ENCODE results near the gene IGSF6.
"Not testable (repeated sequence)": the region's sequence is repeated elsewhere in the genome, so short reads cannot be mapped to it uniquely, and the experiment has no call there.

Gene IGSF6

DNA sequence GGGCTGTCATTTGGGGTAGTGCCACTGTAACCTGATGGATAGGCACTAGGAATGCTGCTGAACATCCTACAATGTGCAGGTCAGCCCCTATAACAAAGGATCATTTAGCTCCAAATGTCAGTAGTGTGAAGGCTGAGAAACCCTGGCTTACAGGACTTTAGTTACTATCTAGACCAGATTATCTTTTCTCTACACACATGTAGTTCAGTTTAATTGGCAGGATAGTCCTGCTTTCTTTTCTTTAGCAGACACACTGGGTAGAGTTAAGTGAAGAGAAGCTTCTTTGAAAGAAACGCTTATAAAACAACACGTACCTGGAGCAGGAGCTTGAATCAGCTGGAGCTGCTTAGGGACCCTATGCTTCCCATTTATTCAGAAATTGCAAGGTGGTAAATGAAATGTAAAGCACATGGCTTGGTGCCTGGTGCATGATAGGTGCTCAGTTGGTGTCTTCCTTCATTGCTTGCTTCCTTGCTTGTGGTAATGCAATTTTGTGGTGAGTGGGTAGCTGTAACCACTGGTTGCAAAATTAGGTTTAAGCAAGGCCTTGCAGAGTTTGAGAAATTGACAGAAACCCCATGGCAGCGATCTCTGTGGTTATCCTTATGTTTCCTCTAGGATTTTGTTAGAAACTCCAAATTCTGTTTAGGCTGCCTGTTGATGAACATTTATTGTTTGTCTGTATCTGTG lies 43.6 kb downstream of the IGSF6 start:
- no peaks in the 10 kb centered on the region for H3K9me3 ChIP-seq (ENCODE audit: control insufficient read depth, insufficient read depth, low read length)
- peaks cover 34% of the 10 kb centered on the region for H3K4me1 ChIP-seq (ENCODE audit: control insufficient read depth, insufficient read depth, low read length)

GRCh38 chr16:21605848-21606247 lies 46.6 kb downstream of the IGSF6 start:
- not testable (repeated sequence) for H3K27me3 ChIP-seq (ENCODE audit: control insufficient read depth, insufficient read depth, low read length); H3K9ac ChIP-seq (ENCODE audit: low read depth, low read length); H3K4me3 ChIP-seq (ENCODE audit: low read depth, low read length); H3K9me3 ChIP-seq (ENCODE audit: control insufficient read depth, insufficient read depth, low read length); H3K36me3 ChIP-seq (ENCODE audit: control insufficient read depth, insufficient read depth, low read length)
- H3K4me1 ChIP-seq (ENCODE audit: control insufficient read depth, insufficient read depth, low read length) = peaks cover 24% of the 10 kb centered on the region

More for the DNA sequence above, 43.6 kb downstream of the IGSF6 start:
- Histone ChIP-seq H3K36me3 (ENCODE audit: control insufficient read depth, insufficient read depth, low read length) (no peaks in the 10 kb centered on the region), H3K9ac (ENCODE audit: low read depth, low read length) (no peak overlapping the region), H3K4me3 (ENCODE audit: low read depth, low read length) (no peak overlapping the region), H3K27me3 (ENCODE audit: control insufficient read depth, insufficient read depth, low read length) (no peaks in the 10 kb centered on the region)

DNA sequence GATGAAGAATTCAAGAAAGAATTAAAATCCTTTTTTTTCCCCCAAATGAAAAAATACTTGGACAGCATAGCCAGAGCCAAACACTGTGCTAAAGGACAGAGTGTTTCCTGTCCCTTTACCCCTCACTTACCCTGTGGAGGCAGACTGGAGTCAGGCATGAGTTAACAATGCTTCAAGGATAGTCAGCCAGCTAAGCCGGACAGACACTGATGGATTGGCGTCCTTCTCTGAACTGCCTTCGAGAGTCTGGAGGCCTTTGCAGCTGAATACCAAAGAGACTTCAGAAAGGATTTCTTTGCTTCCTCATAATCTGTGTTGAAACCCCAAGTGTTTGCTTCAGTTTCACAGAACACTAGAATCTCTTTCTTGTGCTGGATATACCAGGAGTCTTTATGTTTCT lies 48.5 kb downstream of the IGSF6 start:
- no peaks in the 10 kb centered on the region for H3K27me3 ChIP-seq (ENCODE audit: control insufficient read depth, insufficient read depth, low read length)
- H3K4me3 ChIP-seq (ENCODE audit: low read depth, low read length) = no peak overlapping the region
- peaks cover 9% of the 10 kb centered on the region for H3K4me1 ChIP-seq (ENCODE audit: control insufficient read depth, insufficient read depth, low read length)
- no peak overlapping the region for H3K9ac ChIP-seq (ENCODE audit: low read depth, low read length)
- H3K9me3 ChIP-seq (ENCODE audit: control insufficient read depth, insufficient read depth, low read length) = no peaks in the 10 kb centered on the region
- no peaks in the 10 kb centered on the region for H3K36me3 ChIP-seq (ENCODE audit: control insufficient read depth, insufficient read depth, low read length)

GRCh38 chr16:21602785-21603184 lies 49.6 kb downstream of the IGSF6 start:
- H3K27me3 ChIP-seq (ENCODE audit: control insufficient read depth, insufficient read depth, low read length) = no peaks in the 10 kb centered on the region
- no peak overlapping the region for H3K9ac ChIP-seq (ENCODE audit: low read depth, low read length)
- H3K36me3 ChIP-seq (ENCODE audit: control insufficient read depth, insufficient read depth, low read length) = no peaks in the 10 kb centered on the region
- H3K4me3 ChIP-seq (ENCODE audit: low read depth, low read length) = no peak overlapping the region
- H3K4me1 ChIP-seq (ENCODE audit: control insufficient read depth, insufficient read depth, low read length) = peaks cover 2% of the 10 kb centered on the region
- no peaks in the 10 kb centered on the region for H3K9me3 ChIP-seq (ENCODE audit: control insufficient read depth, insufficient read depth, low read length)

DNA sequence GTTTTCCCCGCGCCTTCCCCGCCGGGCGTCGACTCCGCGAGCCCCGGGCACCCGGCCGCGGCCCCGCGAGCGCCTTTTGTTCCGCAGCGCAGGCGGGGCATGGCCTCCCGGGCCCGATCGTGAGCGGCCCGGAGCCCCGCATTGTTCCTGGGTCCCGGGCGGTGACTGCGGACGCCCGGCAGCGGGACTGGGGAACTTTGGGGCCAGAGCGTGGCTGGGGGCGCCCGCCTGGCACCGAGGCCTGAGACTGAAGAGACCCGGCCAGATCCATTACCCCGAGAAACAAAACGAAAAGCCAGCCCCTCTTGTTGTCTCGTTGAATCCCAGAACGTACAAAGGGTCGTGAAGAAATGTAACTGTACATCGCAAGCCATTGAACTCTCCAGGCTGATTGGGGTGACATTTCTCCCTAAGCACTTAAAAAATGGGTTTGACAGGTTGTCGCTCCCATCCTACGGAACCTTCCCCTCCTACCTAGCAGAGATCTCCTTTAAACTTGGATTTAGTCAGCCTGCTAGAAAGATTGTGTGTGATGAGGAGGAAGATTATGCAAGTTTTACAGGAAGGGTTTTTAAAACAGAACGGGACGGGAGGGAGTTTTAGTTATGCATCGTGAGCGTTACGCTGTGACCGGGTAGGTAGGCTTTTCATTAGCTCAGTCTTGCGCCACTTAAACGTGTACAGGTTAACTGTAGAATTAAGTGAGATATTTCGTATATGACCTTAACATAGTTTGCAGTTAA lies 52.2 kb downstream of the IGSF6 start:
- no peaks in the 10 kb centered on the region for H3K36me3 ChIP-seq (ENCODE audit: control insufficient read depth, insufficient read depth, low read length)
- peak overlapping the region; percentile 85 for H3K4me3 ChIP-seq (ENCODE audit: low read depth, low read length)
- H3K27me3 ChIP-seq (ENCODE audit: control insufficient read depth, insufficient read depth, low read length) = no peaks in the 10 kb centered on the region
- H3K9ac ChIP-seq (ENCODE audit: low read depth, low read length) = peak overlapping the region; percentile 85
- no peaks in the 10 kb centered on the region for H3K9me3 ChIP-seq (ENCODE audit: control insufficient read depth, insufficient read depth, low read length)
- H3K4me1 ChIP-seq (ENCODE audit: control insufficient read depth, insufficient read depth, low read length) = peaks cover 2% of the 10 kb centered on the region

DNA sequence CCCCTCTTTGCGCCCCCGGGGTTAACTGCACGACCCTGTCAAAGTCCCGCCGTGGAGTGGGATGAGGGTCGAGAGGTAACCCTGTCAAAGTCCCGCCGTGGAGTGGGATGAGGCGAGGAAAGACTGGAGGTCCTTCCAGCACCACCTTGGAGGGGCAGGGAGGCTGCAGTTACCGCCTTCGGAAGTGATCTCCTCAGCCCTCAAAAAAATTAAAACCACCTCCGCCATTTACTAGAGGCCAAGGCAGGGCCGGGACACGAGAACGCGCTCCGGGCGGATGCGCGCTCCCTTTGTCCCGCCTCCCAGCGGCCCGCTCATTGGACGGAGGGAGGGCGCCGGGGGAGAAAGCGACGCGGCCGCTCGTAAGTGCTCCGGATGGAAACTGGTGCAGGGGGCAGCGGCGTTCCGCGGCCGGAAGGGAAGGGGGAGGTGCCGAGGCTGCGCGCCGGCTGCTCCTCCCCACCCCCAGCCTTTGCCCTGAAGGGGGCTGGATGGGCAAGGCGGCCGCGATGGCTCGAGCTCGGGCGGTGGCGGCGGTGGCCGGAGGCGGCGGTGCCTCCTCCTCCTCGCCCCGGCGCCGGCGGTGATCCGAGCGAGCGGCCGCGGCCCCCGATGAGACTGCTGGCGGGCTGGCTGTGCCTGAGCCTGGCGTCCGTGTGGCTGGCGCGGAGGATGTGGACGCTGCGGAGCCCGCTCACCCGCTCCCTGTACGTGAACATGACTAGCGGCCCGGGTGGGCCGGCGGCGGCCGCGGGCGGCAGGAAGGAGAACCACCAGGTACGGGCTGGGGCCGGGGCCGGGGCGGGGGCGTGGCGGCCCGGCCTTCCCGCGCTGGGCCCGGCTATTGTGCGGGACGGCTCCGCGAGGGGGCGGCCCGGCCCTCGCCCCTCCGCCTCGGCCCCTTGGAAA lies 53.0 kb downstream of the IGSF6 start, which contains the start of gene METTL9:
METTL9 (plus strand) TSS at position 456 of the 909 bp plus-strand sequence; CDS start at position 613, 157 bp downstream.
- Histone ChIP-seq H3K9ac (ENCODE audit: low read depth, low read length) (peak within 1 kb of the TSS; percentile 87), H3K9me3 (ENCODE audit: control insufficient read depth, insufficient read depth, low read length) (no peaks in the 10 kb centered on the region), H3K27me3 (ENCODE audit: control insufficient read depth, insufficient read depth, low read length) (no peaks in the 10 kb centered on the region), H3K4me1 (ENCODE audit: control insufficient read depth, insufficient read depth, low read length) (peaks cover 2% of the 10 kb centered on the region), H3K36me3 (ENCODE audit: control insufficient read depth, insufficient read depth, low read length) (no peaks in the 10 kb centered on the region), H3K4me3 (ENCODE audit: low read depth, low read length) (peak within 1 kb of the TSS; percentile 94)

DNA sequence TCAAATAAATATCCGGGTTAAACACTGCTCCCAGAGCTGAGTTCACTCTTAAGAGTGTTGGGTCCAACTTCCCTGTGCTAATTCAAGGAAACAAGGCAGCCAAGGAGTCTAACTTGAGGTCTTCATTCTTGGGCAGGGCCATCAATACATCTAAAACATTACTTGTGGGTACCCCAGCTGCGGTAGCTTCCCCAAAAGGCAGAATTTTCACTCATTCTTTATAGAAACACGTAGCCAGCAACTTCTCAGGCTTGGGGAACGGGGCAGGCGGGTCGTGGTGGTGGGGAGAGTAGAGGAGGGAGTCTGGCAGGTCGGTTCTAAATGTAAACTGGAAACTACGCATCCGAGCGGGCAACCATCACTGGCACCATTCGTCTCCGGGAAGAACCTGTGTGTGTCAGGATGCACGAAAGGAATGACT lies 53.7 kb downstream of the IGSF6 start:
- peaks cover 2% of the 10 kb centered on the region for H3K4me1 ChIP-seq (ENCODE audit: control insufficient read depth, insufficient read depth, low read length)
- H3K27me3 ChIP-seq (ENCODE audit: control insufficient read depth, insufficient read depth, low read length) = no peaks in the 10 kb centered on the region
- H3K9me3 ChIP-seq (ENCODE audit: control insufficient read depth, insufficient read depth, low read length) = no peaks in the 10 kb centered on the region
- H3K36me3 ChIP-seq (ENCODE audit: control insufficient read depth, insufficient read depth, low read length) = no peaks in the 10 kb centered on the region
- H3K4me3 ChIP-seq (ENCODE audit: low read depth, low read length) = peak overlapping the region; percentile 94
- peak overlapping the region; percentile 87 for H3K9ac ChIP-seq (ENCODE audit: low read depth, low read length)

DNA sequence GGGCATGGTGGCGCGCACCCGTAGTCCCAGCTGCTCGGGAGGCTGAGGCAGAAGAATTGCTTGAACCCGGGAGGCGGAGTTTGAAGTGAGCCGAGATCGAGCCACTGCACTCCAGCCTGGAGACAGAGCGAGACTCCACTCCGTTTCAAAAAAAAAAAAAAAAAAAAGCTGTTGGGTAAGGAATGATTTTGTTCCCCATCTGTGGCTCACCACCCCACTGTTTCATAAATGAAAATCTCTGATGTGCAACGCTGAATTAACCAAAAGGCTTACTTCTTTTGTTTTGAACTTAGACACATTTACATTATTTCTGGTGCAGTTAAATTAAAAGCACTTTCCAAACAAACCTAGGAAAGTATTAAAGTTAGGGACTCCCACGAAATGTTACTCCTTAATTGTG lies 54.2 kb downstream of the IGSF6 start:
- peaks cover 2% of the 10 kb centered on the region for H3K4me1 ChIP-seq (ENCODE audit: control insufficient read depth, insufficient read depth, low read length)
- H3K9me3 ChIP-seq (ENCODE audit: control insufficient read depth, insufficient read depth, low read length) = no peaks in the 10 kb centered on the region
- no peak overlapping the region for H3K9ac ChIP-seq (ENCODE audit: low read depth, low read length)
- no peaks in the 10 kb centered on the region for H3K36me3 ChIP-seq (ENCODE audit: control insufficient read depth, insufficient read depth, low read length)
- no peaks in the 10 kb centered on the region for H3K27me3 ChIP-seq (ENCODE audit: control insufficient read depth, insufficient read depth, low read length)
- peak overlapping the region; percentile 94 for H3K4me3 ChIP-seq (ENCODE audit: low read depth, low read length)

GRCh38 chr16:21597561-21598030 lies 54.8 kb downstream of the IGSF6 start:
- no peaks in the 10 kb centered on the region for H3K36me3 ChIP-seq (ENCODE audit: control insufficient read depth, insufficient read depth, low read length)
- H3K9me3 ChIP-seq (ENCODE audit: control insufficient read depth, insufficient read depth, low read length) = no peaks in the 10 kb centered on the region
- no peaks in the 10 kb centered on the region for H3K27me3 ChIP-seq (ENCODE audit: control insufficient read depth, insufficient read depth, low read length)
- H3K4me3 ChIP-seq (ENCODE audit: low read depth, low read length) = no peak overlapping the region
- peak overlapping the region; percentile 47 for H3K9ac ChIP-seq (ENCODE audit: low read depth, low read length)
- H3K4me1 ChIP-seq (ENCODE audit: control insufficient read depth, insufficient read depth, low read length) = peaks cover 2% of the 10 kb centered on the region

DNA sequence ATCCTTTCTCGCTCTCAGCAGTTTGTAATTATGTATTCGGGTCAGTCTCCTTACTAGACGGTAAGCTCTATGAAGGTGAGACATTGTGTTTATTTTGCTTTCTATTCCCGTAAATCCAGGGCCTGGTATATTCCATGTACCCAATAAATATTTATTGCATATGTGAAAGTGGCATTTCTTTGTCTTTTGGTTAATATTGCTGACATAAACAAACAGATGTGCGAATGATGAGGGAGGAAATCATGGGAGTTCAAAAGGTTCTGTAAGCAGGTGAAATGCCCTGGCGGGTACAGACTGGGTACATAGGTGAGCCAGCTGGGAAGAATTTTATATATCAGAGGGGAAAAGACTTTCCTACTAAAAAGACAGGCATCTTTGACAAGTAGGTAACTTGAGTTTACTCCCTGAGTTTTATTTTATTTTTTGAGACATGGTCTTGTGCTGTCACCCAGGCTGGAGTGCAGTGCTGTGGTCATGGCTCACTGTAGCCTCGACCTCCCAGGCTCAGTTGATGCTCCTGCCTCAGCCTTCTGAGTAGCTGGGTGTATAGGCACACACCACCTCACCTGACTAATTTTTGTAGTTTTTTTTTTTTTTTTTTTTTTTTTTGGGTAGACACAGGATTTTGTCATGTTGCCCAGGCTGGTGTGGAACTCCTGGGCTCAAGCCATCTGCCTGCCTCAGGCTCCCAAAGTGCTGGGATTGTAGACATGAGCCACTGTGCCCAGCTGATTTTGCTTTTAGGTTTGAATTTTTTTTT lies 58.7 kb downstream of the IGSF6 start:
- no peak overlapping the region for H3K9ac ChIP-seq (ENCODE audit: low read depth, low read length)
- H3K4me3 ChIP-seq (ENCODE audit: low read depth, low read length) = no peak overlapping the region
- no peaks in the 10 kb centered on the region for H3K36me3 ChIP-seq (ENCODE audit: control insufficient read depth, insufficient read depth, low read length)
- H3K27me3 ChIP-seq (ENCODE audit: control insufficient read depth, insufficient read depth, low read length) = no peaks in the 10 kb centered on the region
- no peaks in the 10 kb centered on the region for H3K9me3 ChIP-seq (ENCODE audit: control insufficient read depth, insufficient read depth, low read length)
- no peaks in the 10 kb centered on the region for H3K4me1 ChIP-seq (ENCODE audit: control insufficient read depth, insufficient read depth, low read length)

- Histone ChIP-seq H3K4me1 (ENCODE audit: control insufficient read depth, insufficient read depth, low read length) (no peaks in the 10 kb centered on the region), H3K9ac (ENCODE audit: low read depth, low read length) (no peak overlapping the region), H3K9me3 (ENCODE audit: control insufficient read depth, insufficient read depth, low read length) (no peaks in the 10 kb centered on the region), H3K36me3 (ENCODE audit: control insufficient read depth, insufficient read depth, low read length) (no peaks in the 10 kb centered on the region), H3K4me3 (ENCODE audit: low read depth, low read length) (no peak overlapping the region), H3K27me3 (ENCODE audit: control insufficient read depth, insufficient read depth, low read length) (no peaks in the 10 kb centered on the region)
Measured at GRCh38 chr16:21592191-21592590, 60.2 kb downstream of the IGSF6 start.

All from iPS-15b (cell line).